ENCODE data around the gene RASSF3. TPM values are rescaled to one million over a fixed set of nuclear protein-coding genes. Genes with fewer than 3 reads are reported as not detected.

The RASSF3 gene
- total RNA-seq, 2 experiments from 2014 or later: 118 to 127 TPM

DNA sequence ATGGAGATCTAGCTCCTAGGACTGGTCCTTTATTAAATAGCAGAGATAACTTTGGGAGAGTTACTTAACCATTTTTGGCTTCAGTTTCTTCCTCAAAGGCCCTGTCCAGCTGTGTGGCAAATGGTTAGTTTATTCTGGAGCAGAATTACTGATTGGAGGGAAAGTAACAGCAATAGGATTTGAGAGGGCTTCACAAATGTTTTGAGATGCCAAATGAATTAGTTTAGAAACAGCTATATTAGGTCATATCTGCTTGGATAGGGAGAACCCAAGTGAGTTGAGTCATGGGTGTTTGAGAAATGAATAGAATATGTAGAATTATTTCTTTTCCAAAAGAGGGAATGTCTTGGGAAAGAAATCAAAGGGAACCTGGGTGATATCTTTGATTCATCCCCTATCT lies 17.5 kb downstream of the RASSF3 start:
- H3K36me3 Mint-ChIP-seq (ENCODE audit: low read depth): peaks cover 58% of the 10 kb centered on the region
- POLR2A ChIA-PET: interaction anchor here (1.0 to 1.5 kb wide), 6 partner anchors 13 to 56 kb away, joined by 3 to 14 read pairs (median 5); partner anchors contain the start of gene RASSF3

GRCh38 chr12:64631197-64631596 lies 20.9 kb downstream of the RASSF3 start:
- peak overlapping the region; percentile 56 for H3K4me3 Mint-ChIP-seq
- no peaks in the 10 kb centered on the region for H3K9me3 Mint-ChIP-seq
- no peak overlapping the region for H3K4me3 ChIP-seq (ENCODE audit: low read length)
- peaks cover 78% of the 10 kb centered on the region for H3K36me3 Mint-ChIP-seq (ENCODE audit: low read depth)
- DNase-seq (peak in 1 of 14 experiments; percentile 32), ATAC-seq (ENCODE audit: poor library complexity) (peak; percentile 58)
- H3K4me1 ChIP-seq (ENCODE audit: insufficient read depth, low read length): peaks cover 67% of the 10 kb centered on the region
- H3K27me3 Mint-ChIP-seq: no peaks in the 10 kb centered on the region
- peaks cover 81% of the 10 kb centered on the region for H3K4me1 Mint-ChIP-seq (ENCODE audit: low read depth)
- ChIA-PET POLR2A (interaction anchor here (1.3 kb wide), 1 partner anchor 10 kb away, joined by 3 read pairs; no protein-coding TSS in a partner anchor), CTCF (interaction anchor here (0.6 kb wide), 1 partner anchor 72 kb away, joined by 3 read pairs; no protein-coding TSS in a partner anchor)
- peak overlapping the region; percentile 71 for H3K27ac Mint-ChIP-seq
- intact Hi-C loops (cut with DNase I, micrococcal nuclease): loop anchor here in 1 of 2 experiments (2.0 kb wide), 1 partner anchor 16 kb away; no protein-coding TSS in a partner anchor
- TF ChIP-seq CTCF (IDR thresholded peaks at IDR 0.05): no peak
- H3K36me3 ChIP-seq (ENCODE audit: insufficient read depth, low read length): peaks cover 52% of the 10 kb centered on the region
- no peaks in the 10 kb centered on the region for H3K27me3 ChIP-seq (ENCODE audit: control insufficient read depth in 1 of 2, insufficient read depth in 2 of 2, low read length in 2 of 2)
- peaks cover 0 to 6% of the 10 kb centered on the region in 2 experiments for H3K9me3 ChIP-seq (ENCODE audit: control insufficient read depth in 1 of 2, insufficient read depth in 1 of 2, low read length in 2 of 2)
- H3K27ac ChIP-seq (ENCODE audit: low read depth in 1 of 2, low read length in 2 of 2): peak overlapping the region; percentile 10 to 22

More for the DNA sequence above, 17.5 kb downstream of the RASSF3 start:
- intact Hi-C loops (cut with DNase I, micrococcal nuclease): no loop called here
- H3K9me3 ChIP-seq (ENCODE audit: control insufficient read depth in 1 of 2, insufficient read depth in 1 of 2, low read length in 2 of 2): no peaks in the 10 kb centered on the region
- Mint-ChIP-seq H3K4me3 (peak overlapping the region; percentile 72), H3K27me3 (no peaks in the 10 kb centered on the region), H3K27ac (peak overlapping the region; percentile 71), H3K4me1 (ENCODE audit: low read depth) (peaks cover 80% of the 10 kb centered on the region), H3K9me3 (no peaks in the 10 kb centered on the region)
- peaks cover 32% of the 10 kb centered on the region for H3K36me3 ChIP-seq (ENCODE audit: insufficient read depth, low read length)
- no peak overlapping the region for H3K27ac ChIP-seq (ENCODE audit: low read depth in 1 of 2, low read length in 2 of 2)
- peaks cover 79% of the 10 kb centered on the region for H3K4me1 ChIP-seq (ENCODE audit: insufficient read depth, low read length)
- TF ChIP-seq CTCF (IDR thresholded peaks at IDR 0.05): no peak
- no peak overlapping the region for H3K4me3 ChIP-seq (ENCODE audit: low read length)
- H3K27me3 ChIP-seq (ENCODE audit: control insufficient read depth in 1 of 2, insufficient read depth in 2 of 2, low read length in 2 of 2): no peaks in the 10 kb centered on the region
- CTCF ChIA-PET: interaction anchor here (1.2 to 2.9 kb wide), 2 partner anchors 15 to 78 kb away, joined by 3 to 7 read pairs; no protein-coding TSS in a partner anchor
- no peak for DNase-seq
- ATAC-seq (ENCODE audit: poor library complexity): no peak

- H3K4me1 Mint-ChIP-seq (ENCODE audit: low read depth): peaks cover 77% of the 10 kb centered on the region
- CTCF ChIA-PET: interaction anchor here (1.0 to 2.5 kb wide), 2 partner anchors 64 to 83 kb away, joined by 3 to 9 read pairs; no protein-coding TSS in a partner anchor
Observed at GRCh38 chr12:64633011-64633939, 23.0 kb downstream of the RASSF3 start.

More at GRCh38 chr12:64633011-64633939, 23.0 kb downstream of the RASSF3 start:
- POLR2A ChIA-PET: interaction anchor here (0.6 to 2.6 kb wide), 10 partner anchors 11 to 65 kb away, joined by 3 to 12 read pairs (median 5); no protein-coding TSS in a partner anchor
- DNase-seq: no peak
- Mint-ChIP-seq H3K27me3 (no peaks in the 10 kb centered on the region), H3K4me3 (peak overlapping the region; percentile 61), H3K9me3 (no peaks in the 10 kb centered on the region), H3K36me3 (ENCODE audit: low read depth) (peaks cover 71% of the 10 kb centered on the region), H3K27ac (peak overlapping the region; percentile 71)
- H3K9me3 ChIP-seq (ENCODE audit: control insufficient read depth in 1 of 2, insufficient read depth in 1 of 2, low read length in 2 of 2): peaks cover 0 to 6% of the 10 kb centered on the region in 2 experiments
- no peak for ATAC-seq (ENCODE audit: poor library complexity)
- peaks cover 65% of the 10 kb centered on the region for H3K4me1 ChIP-seq (ENCODE audit: insufficient read depth, low read length)
- TF ChIP-seq CTCF (IDR thresholded peaks at IDR 0.05): no peak
- peaks cover 52% of the 10 kb centered on the region for H3K36me3 ChIP-seq (ENCODE audit: insufficient read depth, low read length)
- no peaks in the 10 kb centered on the region for H3K27me3 ChIP-seq (ENCODE audit: control insufficient read depth in 1 of 2, insufficient read depth in 2 of 2, low read length in 2 of 2)
- intact Hi-C loops (cut with DNase I, micrococcal nuclease): no loop called here
- peak overlapping the region; percentile 22 to 57 for H3K27ac ChIP-seq (ENCODE audit: low read depth in 1 of 2, low read length in 2 of 2)
- H3K4me3 ChIP-seq (ENCODE audit: low read length): no peak overlapping the region
